ENCODE results near the gene TGM2.

TGM2 gene

GRCh38 chr20:38186788-38187221, 21.7 kb upstream of the TGM2 start:
- no peak; the same call in 2 of the 3 replicates for ATAC-seq
- TF ChIP-seq CREB5 (CRISPR knock-in tag; IDR thresholded peaks at IDR 0.05; ENCODE audit: low read depth) (no peak), OSR1 (CRISPR knock-in tag; IDR thresholded peaks at IDR 0.05) (no peak), PATZ1 (CRISPR knock-in tag; IDR thresholded peaks at IDR 0.05; ENCODE audit: borderline replicate concordance) (no peak), SNAI2 (CRISPR knock-in tag; IDR thresholded peaks at IDR 0.05) (no peak), TSHZ2 (CRISPR knock-in tag; IDR thresholded peaks at IDR 0.05) (no peak)

- no peak for ATAC-seq
- no peak for TF ChIP-seq ZNF565 (CRISPR knock-in tag; conservative IDR thresholded peaks at IDR 0.05; ENCODE audit: low read depth)
- TF ChIP-seq TCF4 (CRISPR knock-in tag; IDR thresholded peaks at IDR 0.05; ENCODE audit: borderline replicate concordance) = no peak
- no peak for TF ChIP-seq RARB (CRISPR knock-in tag; IDR thresholded peaks at IDR 0.05)
- no peak for TF ChIP-seq SNAI2 (CRISPR knock-in tag; IDR thresholded peaks at IDR 0.05)
- no peak for TF ChIP-seq ZNF8 (CRISPR knock-in tag; IDR thresholded peaks at IDR 0.05)
- TF ChIP-seq BACH2 (CRISPR knock-in tag; IDR thresholded peaks at IDR 0.05; ENCODE audit: borderline replicate concordance) = no peak
- TF ChIP-seq TOX (CRISPR knock-in tag; IDR thresholded peaks at IDR 0.05; ENCODE audit: borderline replicate concordance) = no peak
- no peak for TF ChIP-seq ZNF70 (CRISPR knock-in tag; IDR thresholded peaks at IDR 0.05)
- TF ChIP-seq PATZ1 (CRISPR knock-in tag; IDR thresholded peaks at IDR 0.05; ENCODE audit: borderline replicate concordance) = no peak
- no peak for TF ChIP-seq ZC3H10 (CRISPR knock-in tag; IDR thresholded peaks at IDR 0.05)
- TF ChIP-seq PPARA (CRISPR knock-in tag; IDR thresholded peaks at IDR 0.05; ENCODE audit: borderline replicate concordance) = no peak
- no peak for TF ChIP-seq GLIS3 (CRISPR knock-in tag; IDR thresholded peaks at IDR 0.05)
- no peak for TF ChIP-seq TSHZ2 (CRISPR knock-in tag; IDR thresholded peaks at IDR 0.05)
- no peak for TF ChIP-seq ARNTL (CRISPR knock-in tag; IDR thresholded peaks at IDR 0.05; ENCODE audit: borderline replicate concordance, low read depth)
- no peak for TF ChIP-seq OSR1 (CRISPR knock-in tag; IDR thresholded peaks at IDR 0.05)
- no peak for TF ChIP-seq ZFP30 (CRISPR knock-in tag; IDR thresholded peaks at IDR 0.05)
- TF ChIP-seq ESRRG (CRISPR knock-in tag; IDR thresholded peaks at IDR 0.05) = no peak
- TF ChIP-seq CSRNP3 (CRISPR knock-in tag; IDR thresholded peaks at IDR 0.05) = no peak
Observed at GRCh38 chr20:38184101-38184500, 19.0 kb upstream of the TGM2 start.
